Karpas-422 (cell line): ENCODE results near the gene PRM3. TPM values are rescaled to one million over a fixed set of nuclear protein-coding genes. Genes with fewer than 3 reads are reported as not detected.

Experiments
- DNase-seq: peaks from one replicate; pipeline ENCODE4 v3.0.0-alpha.2; 2015
- H2AFZ ChIP-seq: fragments of 200-600 bp; sonication (generic); 2 replicates; pipeline ENCODE4 v1.6.1; 2014; ENCODE audit warnings: antibody characterized with exemption, low read length, mixed read lengths
- H3K27ac ChIP-seq: fragments of 200-600 bp; sonication (generic); 2 replicates; pipeline ENCODE4 v1.5.1; 2014; ENCODE audit warnings: mild to moderate bottlenecking, low read length, moderate library complexity
- H3K27me3 ChIP-seq: fragments of 200-600 bp; sonication (generic); 2 replicates; pipeline ENCODE4 v1.6.1; 2014; ENCODE audit warnings: low read length, mixed read lengths
- H3K36me3 ChIP-seq: fragments of 200-600 bp; sonication (generic); 2 replicates; pipeline ENCODE4 v1.6.1; 2014; ENCODE audit warnings: low read length, mixed read lengths; ENCODE audit not compliant: insufficient read depth
- H3K4me1 ChIP-seq: fragments of 200-600 bp; sonication (generic); 2 replicates; pipeline ENCODE4 v1.6.1; 2014; ENCODE audit warnings: mild to moderate bottlenecking, low read length, mixed read lengths
- H3K4me2 ChIP-seq: fragments of 200-600 bp; sonication (generic); 2 replicates; pipeline ENCODE4 v1.6.1; 2014; ENCODE audit warnings: low read length, low read depth, mild to moderate bottlenecking; ENCODE audit not compliant: poor library complexity, severe bottlenecking
- H3K4me3 ChIP-seq: fragments of 200-600 bp; sonication (generic); 2 replicates; pipeline ENCODE4 v1.5.1; 2014; ENCODE audit warnings: mild to moderate bottlenecking, antibody characterized with exemption, low read length, mixed read lengths
- H3K79me2 ChIP-seq: fragments of 200-600 bp; sonication (generic); 2 replicates; pipeline ENCODE4 v1.6.1; 2014; ENCODE audit warnings: mild to moderate bottlenecking, low read length, mixed read lengths
- H3K9ac ChIP-seq: fragments of 200-600 bp; sonication (generic); 2 replicates; pipeline ENCODE4 v1.6.0; 2014; ENCODE audit warnings: low read length
- H3K9me2 ChIP-seq: fragments of 200-600 bp; sonication (generic), shearing (Covaris generic); replicated peaks from 2 replicates; pipeline ENCODE4 v1.6.0; 2014; ENCODE audit warnings: mild to moderate bottlenecking, low read length, moderate library complexity; ENCODE audit not compliant: insufficient read depth
- H3K9me3 ChIP-seq: fragments of 300-700, 200-600 bp; sonication (generic); 2 replicates; pipeline ENCODE4 v1.6.1; 2014; ENCODE audit warnings: low read length, mixed read lengths
- H4K20me1 ChIP-seq: fragments of 200-600 bp; sonication (generic); 2 replicates; pipeline ENCODE4 v1.6.1; 2014; ENCODE audit warnings: mild to moderate bottlenecking, antibody characterized with exemption, low read length, low read depth; ENCODE audit not compliant: insufficient read depth
- total RNA-seq: library from RNA; depleted of rRNA; stranded (reverse); fragments of >200 nt; shearing (Covaris generic); gene quantifications from 2 replicates; pipeline ENCODE4 v1.2.3, GENCODE V29; 2014; ENCODE audit warnings: low replicate concordance

PRM3 gene
- total RNA-seq, 1 experiment from 2014 or later, result not detected

DNA sequence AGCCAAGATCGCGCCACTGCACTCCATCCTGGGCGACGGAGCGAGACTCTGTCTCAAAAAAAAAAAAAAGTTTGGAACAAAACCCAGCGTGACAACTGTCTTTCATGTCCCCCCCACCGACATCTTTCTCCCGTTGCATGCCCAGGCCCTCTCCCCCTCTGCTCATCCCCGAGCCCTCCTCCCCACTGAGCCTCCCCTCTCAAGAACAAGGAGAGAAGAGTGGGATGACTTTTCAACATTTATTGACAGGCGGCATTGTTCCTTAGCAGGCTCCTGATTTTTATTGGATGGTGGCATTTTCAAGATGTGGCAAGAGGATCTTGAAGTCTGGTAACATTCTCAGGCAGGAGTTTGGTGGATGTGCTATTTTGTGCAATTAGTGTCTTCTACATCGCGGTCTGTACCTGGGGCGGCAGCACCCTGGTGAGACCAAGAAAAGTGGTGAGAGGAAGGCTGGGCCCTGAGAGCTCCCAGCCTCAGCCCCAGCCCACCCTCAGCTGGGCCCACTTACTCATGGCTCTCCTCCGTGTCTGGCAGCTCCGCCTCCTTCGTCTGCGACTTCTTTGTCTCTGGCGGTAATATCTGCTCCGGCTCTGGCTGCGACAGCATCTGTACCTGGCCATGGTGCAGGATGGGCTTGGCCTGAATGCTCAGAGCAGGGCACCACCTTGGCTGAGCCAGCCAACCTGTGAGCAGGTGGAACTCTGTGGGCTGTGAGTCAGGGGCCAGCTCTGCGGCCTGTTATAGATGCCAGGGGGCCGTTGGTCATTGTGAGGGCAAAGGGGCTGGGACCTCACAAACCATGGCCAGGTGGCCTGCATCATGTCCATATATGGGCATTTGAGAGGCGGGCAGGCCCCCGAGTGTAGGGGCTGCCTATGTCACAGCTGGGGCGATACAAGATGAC, 7.4 kb upstream of the PRM3 start, which contains the start of gene PRM1:
PRM1 (minus strand) TSS at position 715 of the 907 bp plus-strand sequence; CDS start at position 623, 92 bp downstream.
- Histone ChIP-seq H3K4me1 (no peaks in the 10 kb centered on the region), H3K9me2 (no peaks in the 10 kb centered on the region), H3K27me3 (no peaks in the 10 kb centered on the region), H3K27ac (no peak within 1 kb of the TSS), H3K79me2 (no peaks in the 10 kb centered on the region), H3K4me2 (no peak within 1 kb of the TSS), H3K4me3 (no peak within 1 kb of the TSS), H4K20me1 (no peaks in the 10 kb centered on the region), H3K9me3 (no peaks in the 10 kb centered on the region), H2AFZ (no peak within 1 kb of the TSS), H3K9ac (no peak within 1 kb of the TSS), H3K36me3 (no peaks in the 10 kb centered on the region)
- DNase-seq, result no peak

DNA sequence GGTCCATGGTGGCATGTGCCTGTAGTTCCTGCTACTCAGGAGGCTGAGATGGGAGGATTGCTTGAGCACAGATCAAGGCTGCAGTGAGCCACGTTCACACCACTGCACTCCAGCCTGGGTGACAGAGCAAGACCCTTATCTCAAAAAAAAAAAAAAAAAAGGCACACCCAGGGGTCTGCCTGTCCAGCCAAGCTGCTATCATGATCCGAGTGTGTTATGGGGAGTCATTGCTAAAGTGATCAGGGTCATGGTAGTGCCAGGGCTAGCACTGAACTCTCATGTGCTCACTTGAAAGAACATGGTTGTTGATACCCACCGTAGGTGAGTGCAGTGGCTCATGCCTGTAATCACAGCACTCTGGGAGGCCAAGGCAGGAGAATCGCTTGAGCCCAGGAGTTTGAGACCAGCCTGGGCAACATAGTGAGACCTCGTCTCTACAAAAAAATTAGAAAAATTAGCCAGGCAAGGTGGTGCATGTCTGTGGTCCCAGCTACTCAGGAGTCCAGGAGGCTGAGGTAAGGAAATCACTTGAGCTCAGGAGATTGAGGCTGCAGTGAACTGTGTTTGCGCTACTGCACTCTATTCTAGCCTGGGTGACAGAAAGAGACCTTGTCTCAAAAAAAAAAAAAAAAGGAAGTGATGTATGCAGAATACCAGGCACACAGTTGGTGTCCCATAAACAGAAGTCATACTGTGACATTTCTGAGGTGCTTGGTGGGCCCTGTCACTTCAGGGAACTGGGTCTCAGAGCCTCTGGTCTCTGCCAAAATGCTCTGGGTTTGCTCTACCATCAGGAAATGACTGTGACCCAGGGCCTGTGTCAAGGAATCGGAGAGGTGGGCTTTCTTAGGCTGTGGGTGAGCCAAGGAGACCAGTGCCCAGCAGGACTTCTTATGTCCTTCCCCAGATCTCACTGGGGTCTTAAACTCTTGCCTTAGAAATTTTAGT, 5.5 kb upstream of the PRM3 start:
- Histone ChIP-seq H3K27ac (no peak overlapping the region), H3K4me3 (no peak overlapping the region), H4K20me1 (no peaks in the 10 kb centered on the region), H3K79me2 (no peaks in the 10 kb centered on the region), H3K9me2 (no peaks in the 10 kb centered on the region), H3K27me3 (no peaks in the 10 kb centered on the region), H3K9ac (no peak overlapping the region), H3K9me3 (no peaks in the 10 kb centered on the region), H3K4me1 (no peaks in the 10 kb centered on the region), H3K36me3 (no peaks in the 10 kb centered on the region), H2AFZ (no peak overlapping the region), H3K4me2 (no peak overlapping the region)
- no peak for DNase-seq

DNA sequence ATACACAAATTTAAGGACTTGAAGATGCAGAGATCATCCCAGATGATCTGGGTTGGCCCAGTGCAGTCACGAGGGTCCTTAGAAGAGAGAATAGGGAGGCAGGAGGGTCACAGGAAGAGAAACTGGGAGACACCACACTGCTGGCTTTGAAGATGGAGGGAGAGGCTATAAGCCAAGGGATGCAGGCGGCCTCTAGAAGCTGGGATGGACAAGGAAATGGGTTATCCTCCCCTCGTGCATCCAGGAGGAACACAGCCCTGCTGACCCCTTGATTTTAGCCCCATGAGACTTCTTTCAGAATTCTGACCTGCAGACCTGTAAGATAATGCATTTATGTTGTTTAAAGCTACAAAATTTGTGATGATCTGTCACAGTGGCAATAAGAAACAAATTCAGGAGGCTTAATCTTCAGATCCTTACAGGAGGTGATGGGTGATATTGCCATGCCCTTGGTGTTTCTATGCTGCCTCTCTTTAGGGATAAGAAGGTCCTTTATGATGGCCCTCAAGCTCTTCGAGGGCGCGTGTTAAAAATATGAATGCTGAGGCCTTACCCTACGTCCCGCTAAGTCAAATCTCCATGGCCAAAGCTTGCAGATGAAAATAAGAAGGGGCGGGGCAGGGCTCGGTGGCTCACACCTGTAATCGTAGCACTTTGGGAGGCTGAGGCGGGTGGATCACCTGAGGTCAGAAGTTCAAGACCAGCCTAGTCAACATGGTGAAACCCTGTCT, 4.3 kb upstream of the PRM3 start:
- no peaks in the 10 kb centered on the region for H3K9me2 ChIP-seq
- H3K4me2 ChIP-seq, result no peak overlapping the region

DNA sequence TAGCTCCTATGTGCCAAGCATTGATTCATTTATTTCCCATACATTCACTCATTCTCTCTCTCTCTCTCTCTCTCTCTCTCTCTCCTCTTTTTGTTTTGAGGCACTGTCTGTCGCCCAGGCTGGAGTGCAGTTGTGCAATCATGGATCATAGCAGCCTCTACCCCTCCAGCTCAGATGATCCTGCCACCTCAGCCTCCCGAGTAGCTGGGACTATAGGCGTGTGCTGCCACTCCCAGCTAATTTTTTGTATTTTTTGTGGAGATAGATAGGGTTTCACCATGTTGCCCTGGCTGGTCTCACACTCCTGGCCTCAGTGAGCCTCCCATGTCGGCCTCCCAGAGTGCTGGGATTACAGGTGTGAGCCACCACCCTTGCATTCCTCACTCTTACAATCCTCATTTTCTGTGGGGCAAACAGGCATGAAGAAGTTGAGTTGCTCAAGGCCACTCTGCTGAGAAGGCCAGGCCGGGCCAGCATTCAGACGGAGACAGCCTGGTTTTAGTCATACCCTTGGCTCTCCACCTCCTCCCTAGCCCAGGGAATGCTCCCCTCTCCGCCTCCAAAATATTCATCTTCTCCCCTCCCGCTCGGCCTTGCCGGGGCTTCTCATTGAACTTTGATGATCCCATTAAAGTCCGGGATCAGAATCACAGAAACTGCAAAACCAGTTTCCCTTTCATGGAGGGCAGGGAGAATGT, 3.6 kb upstream of the PRM3 start:
- H3K4me3 ChIP-seq, result no peak overlapping the region
- no peaks in the 10 kb centered on the region for H3K36me3 ChIP-seq
- H3K9me3 ChIP-seq, result no peaks in the 10 kb centered on the region
- H3K4me1 ChIP-seq, result no peaks in the 10 kb centered on the region
- no peaks in the 10 kb centered on the region for H3K79me2 ChIP-seq
- H3K27me3 ChIP-seq, result no peaks in the 10 kb centered on the region
- H3K9me2 ChIP-seq, result no peaks in the 10 kb centered on the region
- H3K4me2 ChIP-seq, result no peak overlapping the region
- H2AFZ ChIP-seq, result no peak overlapping the region
- H4K20me1 ChIP-seq, result no peaks in the 10 kb centered on the region
- no peak overlapping the region for H3K27ac ChIP-seq
- no peak overlapping the region for H3K9ac ChIP-seq
- DNase-seq, result no peak

More for the DNA sequence above, 4.3 kb upstream of the PRM3 start:
- no peak for DNase-seq
- Histone ChIP-seq H2AFZ (no peak overlapping the region), H3K27ac (no peak overlapping the region), H4K20me1 (no peaks in the 10 kb centered on the region), H3K9ac (no peak overlapping the region), H3K4me1 (no peaks in the 10 kb centered on the region), H3K27me3 (no peaks in the 10 kb centered on the region), H3K36me3 (no peaks in the 10 kb centered on the region), H3K4me3 (no peak overlapping the region), H3K9me3 (no peaks in the 10 kb centered on the region), H3K79me2 (no peaks in the 10 kb centered on the region)

DNA sequence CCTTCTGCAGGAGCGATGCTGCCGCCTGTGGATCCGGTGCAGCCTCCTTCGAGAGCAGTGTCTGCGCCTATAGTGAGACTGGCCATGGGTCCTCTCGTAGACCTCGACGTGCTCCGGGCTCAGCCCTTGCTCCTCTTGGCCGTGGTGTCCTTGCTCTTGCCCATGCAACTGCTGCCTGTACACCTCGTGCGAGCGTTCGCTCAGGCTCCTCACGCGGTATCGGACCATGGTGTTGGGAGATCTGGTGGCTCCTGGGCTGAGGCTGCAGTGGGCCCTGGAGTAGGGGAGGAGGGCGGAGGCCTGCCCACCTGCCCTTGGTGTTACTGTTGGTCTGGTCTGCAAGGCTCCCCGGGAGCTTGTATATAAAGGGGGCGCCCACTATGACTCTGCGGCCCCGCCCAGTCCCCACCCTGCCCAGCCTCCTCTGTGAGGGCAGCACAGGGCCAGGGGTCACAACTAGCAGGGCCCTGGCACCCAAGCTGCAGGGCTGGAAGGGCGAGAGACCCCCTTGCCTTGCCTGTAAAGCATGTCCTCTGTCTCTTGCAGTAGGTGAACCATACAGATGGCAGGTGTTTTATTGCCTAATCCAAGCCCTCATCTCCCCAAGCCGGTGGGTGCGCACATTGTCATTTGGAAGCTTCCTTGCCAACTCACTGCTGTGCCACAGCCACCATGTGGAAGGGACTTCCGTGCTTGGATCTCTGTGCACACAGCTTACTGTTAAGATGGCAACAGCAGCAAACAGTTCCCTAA, 2.9 kb upstream of the PRM3 start, which contains the start of gene PRM2:
PRM2 (minus strand) TSS at position 338 of the 753 bp plus-strand sequence; CDS start at position 228, 110 bp downstream.
- Histone ChIP-seq H3K9me2 (no peaks in the 10 kb centered on the region), H3K79me2 (no peaks in the 10 kb centered on the region), H3K27me3 (no peaks in the 10 kb centered on the region), H3K9ac (no peak within 1 kb of the TSS), H2AFZ (no peak within 1 kb of the TSS), H3K27ac (no peak within 1 kb of the TSS), H3K4me2 (no peak within 1 kb of the TSS), H4K20me1 (no peaks in the 10 kb centered on the region), H3K4me1 (no peaks in the 10 kb centered on the region), H3K4me3 (no peak within 1 kb of the TSS), H3K9me3 (no peaks in the 10 kb centered on the region), H3K36me3 (no peaks in the 10 kb centered on the region)
- DNase-seq, result no peak

DNA sequence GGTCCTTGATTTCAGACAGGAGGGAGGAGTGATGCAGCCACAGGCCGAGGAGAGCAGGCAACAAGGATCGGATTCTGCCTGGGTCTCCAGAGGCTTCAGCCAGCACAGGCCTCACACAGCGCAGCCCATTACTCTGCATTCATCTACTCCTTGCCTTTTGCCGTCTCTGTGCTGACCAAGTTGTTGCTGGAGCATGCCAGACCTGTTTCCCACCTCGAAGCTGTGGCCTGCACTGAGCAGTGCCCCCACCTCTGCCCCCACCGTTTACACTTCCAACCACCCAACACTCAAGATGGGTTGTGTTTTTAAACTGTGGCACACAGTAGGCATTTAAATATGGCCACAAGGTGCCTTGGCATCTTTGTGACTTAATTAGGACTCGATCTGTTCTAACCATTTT, 1.5 kb upstream of the PRM3 start:
- H3K4me3 ChIP-seq, result no peak overlapping the region
- no peaks in the 10 kb centered on the region for H3K4me1 ChIP-seq
- H3K36me3 ChIP-seq, result no peaks in the 10 kb centered on the region
- DNase-seq, result no peak
- H3K27me3 ChIP-seq, result no peaks in the 10 kb centered on the region
- no peaks in the 10 kb centered on the region for H4K20me1 ChIP-seq
- no peaks in the 10 kb centered on the region for H3K9me3 ChIP-seq
- H2AFZ ChIP-seq, result no peak overlapping the region
- no peaks in the 10 kb centered on the region for H3K79me2 ChIP-seq
- no peak overlapping the region for H3K4me2 ChIP-seq
- H3K9ac ChIP-seq, result no peak overlapping the region
- H3K27ac ChIP-seq, result no peak overlapping the region
- no peaks in the 10 kb centered on the region for H3K9me2 ChIP-seq

DNA sequence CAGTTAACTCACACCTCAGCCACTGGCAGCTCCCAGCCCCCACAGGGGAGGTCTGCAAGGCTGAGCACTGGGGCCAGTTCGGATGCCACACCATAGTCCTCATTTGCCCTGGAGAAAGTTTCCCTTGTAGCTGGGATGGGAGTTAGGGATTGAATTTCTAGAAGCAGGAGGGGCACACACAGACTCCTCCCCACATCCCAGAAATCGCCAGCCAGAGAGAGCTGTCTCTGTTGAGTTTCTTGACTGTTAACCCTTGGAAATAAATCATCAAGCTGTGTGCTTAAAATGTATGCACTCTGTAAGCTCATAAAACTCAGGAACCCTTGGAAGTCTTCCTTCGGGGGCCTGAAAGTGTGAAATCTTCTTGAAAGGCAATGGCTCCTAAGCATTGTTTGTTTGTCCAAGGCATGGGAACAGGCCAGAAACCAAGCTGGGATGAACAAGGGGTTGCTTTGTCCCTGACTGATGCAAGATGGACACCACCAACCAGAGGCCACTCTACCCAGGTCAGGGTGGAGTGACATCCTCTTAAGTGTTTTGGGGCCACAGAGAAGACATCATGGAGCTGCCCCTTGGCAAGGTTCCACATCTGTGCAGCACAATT, 394 bp upstream of the PRM3 start:
- no peaks in the 10 kb centered on the region for H3K36me3 ChIP-seq

More for the DNA sequence above, 394 bp upstream of the PRM3 start:
- no peak overlapping the region for H2AFZ ChIP-seq
- no peak overlapping the region for H3K27ac ChIP-seq
- H3K79me2 ChIP-seq, result no peaks in the 10 kb centered on the region
- no peak overlapping the region for H3K4me2 ChIP-seq
- no peaks in the 10 kb centered on the region for H4K20me1 ChIP-seq
- H3K9me3 ChIP-seq, result no peaks in the 10 kb centered on the region
- H3K4me1 ChIP-seq, result no peaks in the 10 kb centered on the region
- no peak for DNase-seq
- no peaks in the 10 kb centered on the region for H3K9me2 ChIP-seq
- no peak overlapping the region for H3K9ac ChIP-seq
- H3K4me3 ChIP-seq, result no peak overlapping the region
- no peaks in the 10 kb centered on the region for H3K27me3 ChIP-seq
